ENCODE measurements around the gene PPOX.

Gene PPOX

GRCh38 chr1:161153682-161154337 lies 12.4 kb upstream of the PPOX start, which contains the start of gene UFC1:
TSS of gene UFC1 (plus strand) at chr1:161153978. CDS start at chr1:161153998, 20 bp downstream.
- DNase-seq (ENCODE audit: low spot score) = peak; percentile 99

- peak; percentile 53 for DNase-seq (ENCODE audit: low spot score)
Measured at GRCh38 chr1:161157867-161158266, 8.4 kb upstream of the PPOX start.

- DNase-seq (ENCODE audit: low spot score) = peak; percentile 50
Measured at GRCh38 chr1:161158316-161159010, 7.8 kb upstream of the PPOX start.

- DNase-seq (ENCODE audit: low spot score) = peak; percentile 97
Measured at GRCh38 chr1:161159087-161159912, 6.9 kb upstream of the PPOX start, which contains the start of gene USP21. TSS of gene USP21 (plus strand) at chr1:161159500. CDS start at chr1:161160641, 1,141 bp downstream.

- no peak for DNase-seq (ENCODE audit: low spot score)
Measured at GRCh38 chr1:161159913-161160243, 6.3 kb upstream of the PPOX start.

- no peak for DNase-seq (ENCODE audit: low spot score)
Measured at GRCh38 chr1:161160671-161161145, 5.5 kb upstream of the PPOX start.

- DNase-seq (ENCODE audit: low spot score) = no peak
Measured at GRCh38 chr1:161161652-161162051, 4.6 kb upstream of the PPOX start.

- DNase-seq (ENCODE audit: low spot score) = no peak
Measured at GRCh38 chr1:161162052-161162451, 4.2 kb upstream of the PPOX start.

- DNase-seq (ENCODE audit: low spot score) = no peak
Measured at GRCh38 chr1:161162806-161163205, 3.4 kb upstream of the PPOX start.

- no peak for DNase-seq (ENCODE audit: low spot score)
Measured at GRCh38 chr1:161163793-161164192, 2.4 kb upstream of the PPOX start.

- no peak for DNase-seq (ENCODE audit: low spot score)
Measured at GRCh38 chr1:161164901-161165610, 1.2 kb upstream of the PPOX start.

- peak; percentile 57 for DNase-seq (ENCODE audit: low spot score)
Measured at GRCh38 chr1:161166669-161167548, 683 bp downstream of the PPOX start.

- DNase-seq (ENCODE audit: low spot score) = no peak
Measured at GRCh38 chr1:161168906-161169305, 2.7 kb downstream of the PPOX start.

GRCh38 chr1:161171191-161171590 lies 5.0 kb downstream of the PPOX start:
- DNase-seq (ENCODE audit: low spot score) = no peak

GRCh38 chr1:161171696-161172095 lies 5.5 kb downstream of the PPOX start:
- no peak for DNase-seq (ENCODE audit: low spot score)

GRCh38 chr1:161172349-161172748 lies 6.1 kb downstream of the PPOX start:
- DNase-seq (ENCODE audit: low spot score) = no peak

GRCh38 chr1:161172776-161173376 lies 6.7 kb downstream of the PPOX start:
- no peak for DNase-seq (ENCODE audit: low spot score)

- DNase-seq (ENCODE audit: low spot score) = no peak
Measured at GRCh38 chr1:161173711-161174110, 7.5 kb downstream of the PPOX start.

- no peak for DNase-seq (ENCODE audit: low spot score)
Measured at GRCh38 chr1:161174911-161175310, 8.7 kb downstream of the PPOX start.

GRCh38 chr1:161175771-161176453 lies 9.7 kb downstream of the PPOX start:
- peak; percentile 40 for DNase-seq (ENCODE audit: low spot score)

All from NAMALWA (cell line).